ENCODE results near the gene PALLD.

DNA sequence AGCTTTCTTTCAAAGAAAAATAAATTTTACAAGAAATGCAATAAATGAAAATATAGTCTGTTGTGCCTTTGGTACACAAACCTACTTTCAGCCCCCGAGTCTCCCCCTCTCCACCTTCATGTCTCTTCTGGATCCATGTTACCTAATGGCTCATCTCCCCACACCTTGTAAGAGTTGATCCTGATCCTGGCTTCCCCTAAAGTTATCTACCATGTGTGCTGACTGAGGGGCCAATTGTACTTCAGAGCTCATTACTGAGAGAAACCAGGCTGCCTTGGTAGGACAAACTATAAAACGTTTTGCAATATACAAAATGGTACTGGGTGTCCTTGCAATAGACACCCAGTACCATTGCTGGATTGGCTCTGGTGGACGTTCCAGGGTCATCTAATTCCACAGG, 11.8 kb downstream of the PALLD start:
- TF ChIP-seq CTCF (IDR thresholded peaks at IDR 0.05) (no peak), ZNF396 (CRISPR knock-in tag; IDR thresholded peaks at IDR 0.05; ENCODE audit: borderline replicate concordance) (no peak), CREM (CRISPR knock-in tag; IDR thresholded peaks at IDR 0.05) (no peak), MAX (CRISPR knock-in tag; IDR thresholded peaks at IDR 0.05) (no peak), RELA (CRISPR knock-in tag; IDR thresholded peaks at IDR 0.05; ENCODE audit: borderline replicate concordance) (no peak), ELF4 (CRISPR knock-in tag; IDR thresholded peaks at IDR 0.05; ENCODE audit: low read depth) (no peak), IRF2 (CRISPR knock-in tag; IDR thresholded peaks at IDR 0.05; ENCODE audit: borderline replicate concordance, low read depth) (no peak), ZNF416 (CRISPR knock-in tag; IDR thresholded peaks at IDR 0.05) (no peak)
- TF ChIP-seq, protein P1, sequence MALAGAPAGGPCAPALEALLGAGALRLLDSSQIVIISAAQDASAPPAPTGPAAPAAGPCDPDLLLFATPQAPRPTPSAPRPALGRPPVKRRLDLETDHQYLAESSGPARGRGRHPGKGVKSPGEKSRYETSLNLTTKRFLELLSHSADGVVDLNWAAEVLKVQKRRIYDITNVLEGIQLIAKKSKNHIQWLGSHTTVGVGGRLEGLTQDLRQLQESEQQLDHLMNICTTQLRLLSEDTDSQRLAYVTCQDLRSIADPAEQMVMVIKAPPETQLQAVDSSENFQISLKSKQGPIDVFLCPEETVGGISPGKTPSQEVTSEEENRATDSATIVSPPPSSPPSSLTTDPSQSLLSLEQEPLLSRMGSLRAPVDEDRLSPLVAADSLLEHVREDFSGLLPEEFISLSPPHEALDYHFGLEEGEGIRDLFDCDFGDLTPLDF (CRISPR knock-in tag; IDR thresholded peaks at IDR 0.05), result no peak
- TF ChIP-seq, protein P2, sequence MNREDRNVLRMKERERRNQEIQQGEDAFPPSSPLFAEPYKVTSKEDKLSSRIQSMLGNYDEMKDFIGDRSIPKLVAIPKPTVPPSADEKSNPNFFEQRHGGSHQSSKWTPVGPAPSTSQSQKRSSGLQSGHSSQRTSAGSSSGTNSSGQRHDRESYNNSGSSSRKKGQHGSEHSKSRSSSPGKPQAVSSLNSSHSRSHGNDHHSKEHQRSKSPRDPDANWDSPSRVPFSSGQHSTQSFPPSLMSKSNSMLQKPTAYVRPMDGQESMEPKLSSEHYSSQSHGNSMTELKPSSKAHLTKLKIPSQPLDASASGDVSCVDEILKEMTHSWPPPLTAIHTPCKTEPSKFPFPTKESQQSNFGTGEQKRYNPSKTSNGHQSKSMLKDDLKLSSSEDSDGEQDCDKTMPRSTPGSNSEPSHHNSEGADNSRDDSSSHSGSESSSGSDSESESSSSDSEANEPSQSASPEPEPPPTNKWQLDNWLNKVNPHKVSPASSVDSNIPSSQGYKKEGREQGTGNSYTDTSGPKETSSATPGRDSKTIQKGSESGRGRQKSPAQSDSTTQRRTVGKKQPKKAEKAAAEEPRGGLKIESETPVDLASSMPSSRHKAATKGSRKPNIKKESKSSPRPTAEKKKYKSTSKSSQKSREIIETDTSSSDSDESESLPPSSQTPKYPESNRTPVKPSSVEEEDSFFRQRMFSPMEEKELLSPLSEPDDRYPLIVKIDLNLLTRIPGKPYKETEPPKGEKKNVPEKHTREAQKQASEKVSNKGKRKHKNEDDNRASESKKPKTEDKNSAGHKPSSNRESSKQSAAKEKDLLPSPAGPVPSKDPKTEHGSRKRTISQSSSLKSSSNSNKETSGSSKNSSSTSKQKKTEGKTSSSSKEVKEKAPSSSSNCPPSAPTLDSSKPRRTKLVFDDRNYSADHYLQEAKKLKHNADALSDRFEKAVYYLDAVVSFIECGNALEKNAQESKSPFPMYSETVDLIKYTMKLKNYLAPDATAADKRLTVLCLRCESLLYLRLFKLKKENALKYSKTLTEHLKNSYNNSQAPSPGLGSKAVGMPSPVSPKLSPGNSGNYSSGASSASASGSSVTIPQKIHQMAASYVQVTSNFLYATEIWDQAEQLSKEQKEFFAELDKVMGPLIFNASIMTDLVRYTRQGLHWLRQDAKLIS (CRISPR knock-in tag; IDR thresholded peaks at IDR 0.05; ENCODE audit: borderline replicate concordance), result no peak
- TF ChIP-seq, protein P3, sequence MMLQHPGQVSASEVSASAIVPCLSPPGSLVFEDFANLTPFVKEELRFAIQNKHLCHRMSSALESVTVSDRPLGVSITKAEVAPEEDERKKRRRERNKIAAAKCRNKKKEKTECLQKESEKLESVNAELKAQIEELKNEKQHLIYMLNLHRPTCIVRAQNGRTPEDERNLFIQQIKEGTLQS (CRISPR knock-in tag; conservative IDR thresholded peaks at IDR 0.05), result no peak

All from WTC11 (cell line).